Brain microvascular endothelial cell (primary cell): ENCODE data around the gene EFNA4.

Source experiments
- DNase-seq: peaks from one replicate; pipeline ENCODE4 v3.0.0-alpha.2; 2020
- H3K27ac ChIP-seq: fragments of 250-450 bp; sonication (Bioruptor Pico); 2 replicates; pipeline ENCODE4 v1.5.1; 2020; ENCODE audit warnings: mild to moderate bottlenecking, moderate library complexity
- H3K27me3 ChIP-seq: fragments of 250-450 bp; sonication (Bioruptor Pico); replicated peaks from 2 replicates; pipeline ENCODE4 v1.5.1; 2020; ENCODE audit warnings: mild to moderate bottlenecking
- H3K36me3 ChIP-seq: fragments of 250-450 bp; sonication (Bioruptor Pico); replicated peaks from 2 replicates; pipeline ENCODE4 v1.5.1; 2020; ENCODE audit warnings: mild to moderate bottlenecking
- H3K4me3 ChIP-seq: 2 replicates; pipeline ENCODE4 v1.5.1; 2011; ENCODE audit warnings: low read depth, mild to moderate bottlenecking, control low read depth, low read length, moderate library complexity
- in situ Hi-C: cut with HindIII; loops from 2 replicates; pipeline ENCODE4 v1.10.0; 2017; ENCODE audit warnings: low sequenced_read_pairs, low pct_ligation_motif_present
- TF ChIP-seq, protein P1 (sequence below): IDR thresholded peaks from 2 replicates; pipeline ENCODE4 v1.5.1; 2011; ENCODE audit warnings: low read depth, mild to moderate bottlenecking, moderate library complexity, low read length, control low read depth, inconsistent platforms; ENCODE audit errors: missing control alignments

The EFNA4 gene

DNA sequence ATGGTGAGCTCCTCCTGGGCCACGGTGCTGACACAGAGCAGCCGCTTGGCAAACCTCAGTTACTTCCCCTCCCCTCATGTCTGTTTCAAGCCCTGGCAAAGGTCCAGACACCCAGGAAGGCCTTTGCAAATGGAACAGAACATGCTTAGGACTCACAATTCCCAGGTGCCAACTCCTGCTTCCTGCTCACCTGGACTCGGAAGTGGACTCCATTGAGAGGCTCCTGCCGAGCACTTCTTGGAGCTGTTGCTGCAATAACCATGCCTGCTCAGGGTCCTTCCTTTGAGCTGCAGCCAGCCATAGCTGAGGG lies 40.7 kb upstream of the EFNA4 start:
- in situ Hi-C loops = no loop called here
- no peak for DNase-seq
- no peak overlapping the region for H3K27ac ChIP-seq
- H3K27me3 ChIP-seq = no peaks in the 10 kb centered on the region
- no peaks in the 10 kb centered on the region for H3K36me3 ChIP-seq
- TF ChIP-seq, protein P1, sequence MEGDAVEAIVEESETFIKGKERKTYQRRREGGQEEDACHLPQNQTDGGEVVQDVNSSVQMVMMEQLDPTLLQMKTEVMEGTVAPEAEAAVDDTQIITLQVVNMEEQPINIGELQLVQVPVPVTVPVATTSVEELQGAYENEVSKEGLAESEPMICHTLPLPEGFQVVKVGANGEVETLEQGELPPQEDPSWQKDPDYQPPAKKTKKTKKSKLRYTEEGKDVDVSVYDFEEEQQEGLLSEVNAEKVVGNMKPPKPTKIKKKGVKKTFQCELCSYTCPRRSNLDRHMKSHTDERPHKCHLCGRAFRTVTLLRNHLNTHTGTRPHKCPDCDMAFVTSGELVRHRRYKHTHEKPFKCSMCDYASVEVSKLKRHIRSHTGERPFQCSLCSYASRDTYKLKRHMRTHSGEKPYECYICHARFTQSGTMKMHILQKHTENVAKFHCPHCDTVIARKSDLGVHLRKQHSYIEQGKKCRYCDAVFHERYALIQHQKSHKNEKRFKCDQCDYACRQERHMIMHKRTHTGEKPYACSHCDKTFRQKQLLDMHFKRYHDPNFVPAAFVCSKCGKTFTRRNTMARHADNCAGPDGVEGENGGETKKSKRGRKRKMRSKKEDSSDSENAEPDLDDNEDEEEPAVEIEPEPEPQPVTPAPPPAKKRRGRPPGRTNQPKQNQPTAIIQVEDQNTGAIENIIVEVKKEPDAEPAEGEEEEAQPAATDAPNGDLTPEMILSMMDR = no peak
- no peak overlapping the region for H3K4me3 ChIP-seq

DNA sequence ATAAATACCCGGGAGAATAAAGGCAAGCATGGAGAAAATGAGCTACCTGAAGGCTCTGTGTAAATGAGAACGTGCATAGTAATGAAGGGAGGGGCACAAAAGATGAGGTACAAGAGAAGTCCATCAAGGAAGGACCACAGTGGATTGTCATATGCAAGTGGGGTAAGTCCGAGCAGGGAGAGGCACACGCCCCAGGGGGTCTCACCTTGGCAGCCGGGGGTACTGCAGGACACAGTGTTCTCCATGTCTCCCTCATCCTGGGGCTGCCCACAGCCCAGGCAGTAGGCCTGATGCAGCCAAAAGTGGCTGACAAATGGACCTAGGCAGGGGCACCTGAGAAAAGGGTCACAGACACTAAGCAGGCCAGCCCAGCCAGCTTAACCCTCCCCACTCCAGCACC lies 39.9 kb upstream of the EFNA4 start:
- in situ Hi-C loops = no loop called here
- DNase-seq = no peak
- Histone ChIP-seq H3K36me3 (no peaks in the 10 kb centered on the region), H3K4me3 (no peak overlapping the region), H3K27me3 (no peaks in the 10 kb centered on the region), H3K27ac (no peak overlapping the region)
- TF ChIP-seq, protein P1 = no peak

DNA sequence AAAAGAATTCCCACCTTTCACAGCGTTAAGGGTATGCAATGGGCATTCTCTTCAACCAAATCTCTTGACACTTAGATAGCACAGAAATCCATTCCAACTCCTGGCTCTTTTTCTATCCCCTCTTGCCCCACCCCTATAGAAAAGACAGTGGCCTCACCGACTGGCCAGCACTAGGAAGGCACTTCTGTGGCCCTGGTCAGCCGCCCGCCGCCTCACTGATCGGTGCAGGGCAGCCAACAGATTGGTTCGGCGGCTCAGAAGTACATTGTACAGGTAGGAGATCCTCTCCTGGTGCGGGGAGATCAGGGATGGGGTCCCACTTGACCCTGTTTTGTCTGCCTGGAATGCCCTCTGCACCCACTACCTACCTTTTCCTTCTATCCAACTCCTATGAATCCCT lies 39.2 kb upstream of the EFNA4 start:
- no peak overlapping the region for H3K4me3 ChIP-seq
- H3K36me3 ChIP-seq = no peaks in the 10 kb centered on the region
- DNase-seq = no peak
- TF ChIP-seq, protein P1 = no peak
- no peak overlapping the region for H3K27ac ChIP-seq
- no peaks in the 10 kb centered on the region for H3K27me3 ChIP-seq
- in situ Hi-C loops = no loop called here

DNA sequence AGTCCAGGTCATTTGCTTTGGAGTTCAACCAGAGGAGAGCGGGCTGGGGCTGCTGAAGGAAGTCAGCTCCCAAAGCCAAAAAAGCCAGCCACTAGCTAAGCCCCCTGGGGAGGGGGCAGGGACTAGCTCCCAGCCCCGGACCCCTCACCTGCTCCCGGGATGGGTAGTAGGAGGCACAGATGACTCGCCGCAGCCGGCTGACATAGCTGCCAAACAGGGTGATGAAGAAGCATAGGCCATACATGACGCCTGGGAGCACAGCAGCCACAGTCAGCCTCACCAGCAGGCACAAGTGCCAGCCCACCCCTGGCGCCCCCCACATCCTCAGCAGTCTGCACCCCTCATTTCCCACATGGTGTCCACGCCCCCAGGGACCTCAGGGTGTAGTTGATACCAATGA lies 37.4 kb upstream of the EFNA4 start:
- TF ChIP-seq, protein P1 = no peak
- no peak for DNase-seq
- no peak overlapping the region for H3K27ac ChIP-seq
- no peak overlapping the region for H3K4me3 ChIP-seq
- in situ Hi-C loops = no loop called here
- no peaks in the 10 kb centered on the region for H3K27me3 ChIP-seq
- H3K36me3 ChIP-seq = no peaks in the 10 kb centered on the region

DNA sequence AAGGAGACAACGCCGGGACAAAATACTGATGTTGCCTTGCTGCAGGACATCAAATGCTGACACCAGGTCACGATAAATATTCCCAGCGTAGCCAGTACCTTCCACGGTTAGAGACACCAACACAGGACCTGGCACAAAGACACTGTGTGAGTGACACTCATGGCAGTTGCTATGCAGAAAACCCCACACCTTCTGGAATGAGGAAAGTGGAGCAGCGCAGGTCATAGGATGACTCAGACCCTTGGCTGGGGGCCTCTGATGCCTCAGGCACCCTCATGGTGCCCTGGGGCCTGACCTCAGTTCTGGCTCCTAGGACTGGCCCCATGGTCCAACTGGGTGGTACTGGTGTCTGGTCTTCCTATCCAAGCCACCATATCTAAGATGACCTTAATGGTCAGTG lies 37.0 kb upstream of the EFNA4 start:
- in situ Hi-C loops = no loop called here
- Histone ChIP-seq H3K36me3 (no peaks in the 10 kb centered on the region), H3K27me3 (no peaks in the 10 kb centered on the region), H3K4me3 (no peak overlapping the region), H3K27ac (no peak overlapping the region)
- TF ChIP-seq, protein P1 = no peak
- no peak for DNase-seq

DNA sequence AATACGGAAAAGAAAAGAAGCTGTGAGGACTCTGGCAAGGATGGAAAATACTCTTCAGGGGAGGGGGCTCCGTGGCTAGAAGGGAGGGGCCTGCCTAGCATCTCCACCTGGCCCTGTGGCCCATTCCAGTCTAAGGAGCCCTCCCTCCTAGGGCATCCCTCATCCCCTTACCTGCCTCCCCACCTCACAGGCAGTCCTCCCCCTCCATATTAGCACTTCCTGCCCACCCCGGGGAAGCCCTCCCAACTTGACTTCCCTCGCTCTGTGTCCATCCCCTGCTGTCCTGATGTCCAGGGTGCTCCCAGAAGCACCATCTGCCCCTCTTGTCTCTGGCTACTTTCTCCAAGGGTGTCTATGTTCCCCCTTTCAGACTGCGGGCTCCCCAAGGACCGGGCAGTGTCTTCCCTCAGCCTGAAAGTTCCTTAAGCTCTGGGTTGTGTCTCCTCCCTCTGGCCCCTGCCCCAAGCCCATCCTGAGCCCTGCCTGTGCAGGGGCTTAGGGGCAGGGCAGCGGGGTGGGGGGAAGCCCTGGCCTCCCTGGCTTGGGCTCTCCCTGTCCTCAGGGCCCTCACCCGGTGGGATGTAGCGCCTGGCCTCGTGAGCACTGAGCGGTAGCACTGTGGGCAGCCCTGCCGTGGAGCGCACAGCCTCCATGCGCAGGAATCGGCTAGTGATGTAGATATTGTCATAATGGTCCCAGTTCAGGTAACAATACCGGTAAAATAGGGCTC lies 33.9 kb upstream of the EFNA4 start:
- no peaks in the 10 kb centered on the region for H3K36me3 ChIP-seq
- H3K4me3 ChIP-seq = no peak overlapping the region
- H3K27ac ChIP-seq = no peak overlapping the region
- no peak for DNase-seq
- TF ChIP-seq, protein P1 = no peak
- H3K27me3 ChIP-seq = no peaks in the 10 kb centered on the region
- in situ Hi-C loops = no loop called here
